Astrocyte (in vitro differentiated cells and primary cell): ENCODE measurements around the gene RBM38.

Source experiments
- EZH2 ChIP-seq: IDR thresholded peaks from 2 replicates; pipeline ENCODE4 v1.6.1; 2012; ENCODE audit warnings: mild to moderate bottlenecking, low read length, inconsistent platforms; ENCODE audit not compliant: insufficient read depth
- TF ChIP-seq, protein P1 (sequence below): IDR thresholded peaks from 2 replicates; pipeline ENCODE4 v1.5.1; 2011; ENCODE audit warnings: low read depth, mild to moderate bottlenecking, inconsistent platforms, low read length, moderate library complexity; ENCODE audit not compliant: insufficient read depth

- TF ChIP-seq EZH2 = no peak
- TF ChIP-seq, protein P1, sequence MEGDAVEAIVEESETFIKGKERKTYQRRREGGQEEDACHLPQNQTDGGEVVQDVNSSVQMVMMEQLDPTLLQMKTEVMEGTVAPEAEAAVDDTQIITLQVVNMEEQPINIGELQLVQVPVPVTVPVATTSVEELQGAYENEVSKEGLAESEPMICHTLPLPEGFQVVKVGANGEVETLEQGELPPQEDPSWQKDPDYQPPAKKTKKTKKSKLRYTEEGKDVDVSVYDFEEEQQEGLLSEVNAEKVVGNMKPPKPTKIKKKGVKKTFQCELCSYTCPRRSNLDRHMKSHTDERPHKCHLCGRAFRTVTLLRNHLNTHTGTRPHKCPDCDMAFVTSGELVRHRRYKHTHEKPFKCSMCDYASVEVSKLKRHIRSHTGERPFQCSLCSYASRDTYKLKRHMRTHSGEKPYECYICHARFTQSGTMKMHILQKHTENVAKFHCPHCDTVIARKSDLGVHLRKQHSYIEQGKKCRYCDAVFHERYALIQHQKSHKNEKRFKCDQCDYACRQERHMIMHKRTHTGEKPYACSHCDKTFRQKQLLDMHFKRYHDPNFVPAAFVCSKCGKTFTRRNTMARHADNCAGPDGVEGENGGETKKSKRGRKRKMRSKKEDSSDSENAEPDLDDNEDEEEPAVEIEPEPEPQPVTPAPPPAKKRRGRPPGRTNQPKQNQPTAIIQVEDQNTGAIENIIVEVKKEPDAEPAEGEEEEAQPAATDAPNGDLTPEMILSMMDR = no peak
Observed at GRCh38 chr20:57415771-57416170, 24.6 kb downstream of the RBM38 start.
